A673 (cell line): ENCODE measurements around the gene HTR3A.

Source experiments
- CTCF ChIP-seq: fragments of 300-800, 200-600 bp; sonication (generic); conservative IDR thresholded peaks from 2 replicates; pipeline ENCODE4 v1.5.1; 2017; ENCODE audit warnings: low read depth, mild to moderate bottlenecking, antibody characterized with exemption, low read length, moderate library complexity, mixed read lengths
- EZH2 ChIP-seq: fragments of 200-600 bp; sonication (generic); IDR thresholded peaks from 2 replicates; pipeline ENCODE4 v1.6.1; 2017; ENCODE audit warnings: borderline replicate concordance, low read depth, mild to moderate bottlenecking, mixed read lengths, antibody characterized with exemption, low read length; ENCODE audit not compliant: poor library complexity, severe bottlenecking

- TF ChIP-seq CTCF = no peak
- no peak for TF ChIP-seq EZH2
These were observed 64.6 kb downstream of the HTR3A start for GRCh38 chr11:114039551-114039950.
